ENCODE measurements around the gene C17orf113. TPM values are rescaled to one million over a fixed set of nuclear protein-coding genes. Genes with fewer than 3 reads are reported as not detected.

The C17orf113 gene
- total RNA-seq, 1 donor = 12.9 TPM

Other genes with a start within 250 kb of the C17orf113 start
- 8.6 TPM for gene P3H4, start 238.7 kb downstream of the C17orf113 start, total RNA-seq
- 6.5 TPM for gene FKBP10, start 237.6 kb downstream of the C17orf113 start, total RNA-seq
- 41.5 TPM for gene NT5C3B, start 214.4 kb downstream of the C17orf113 start, total RNA-seq
- not detected for gene KLHL10, start 212.8 kb downstream of the C17orf113 start, total RNA-seq
- gene KLHL11, start 185.2 kb downstream of the C17orf113 start, total RNA-seq = 21.8 TPM
- gene ACLY, start 131.7 kb downstream of the C17orf113 start, total RNA-seq = 83.7 TPM
- 0.54 TPM for gene ODAD4, start 120.0 kb downstream of the C17orf113 start, total RNA-seq
- 38.5 TPM for gene CNP, start 83.8 kb downstream of the C17orf113 start, total RNA-seq
- gene DNAJC7, start 33.2 kb downstream of the C17orf113 start, total RNA-seq = 46.3 TPM
- gene NKIRAS2, start 30.5 kb downstream of the C17orf113 start, total RNA-seq = 40.9 TPM
- 1.9 TPM for gene ZNF385C, start 47.9 kb upstream of the C17orf113 start, total RNA-seq
- gene DHX58, start 62.1 kb upstream of the C17orf113 start, total RNA-seq = 47.4 TPM
- gene KAT2A, start 70.8 kb upstream of the C17orf113 start, total RNA-seq = 24.8 TPM
- gene HSPB9, start 72.2 kb upstream of the C17orf113 start, total RNA-seq = not detected
- 98.6 TPM for gene RAB5C, start 104.4 kb upstream of the C17orf113 start, total RNA-seq
- gene KCNH4, start 130.5 kb upstream of the C17orf113 start, total RNA-seq = 0.27 TPM
- not detected for gene HCRT, start 134.9 kb upstream of the C17orf113 start, total RNA-seq
- 52.5 TPM for gene GHDC, start 143.9 kb upstream of the C17orf113 start, total RNA-seq
- 135 TPM for gene STAT5B, start 225.8 kb upstream of the C17orf113 start, total RNA-seq
- gene STAT5A, start 237.9 kb upstream of the C17orf113 start, total RNA-seq = 603 TPM